HG03139 (cell line): Measurements from ENCODE around the gene MKNK2.
"Not testable (repeated sequence)": the region's sequence is repeated elsewhere in the genome, so short reads cannot be mapped to it uniquely, and the experiment has no call there.

Experiments used
- ATAC-seq: cut with Tn5 transposase; IDR thresholded peaks from one replicate; pipeline ENCODE4 v1.9.1; 2021; ENCODE audit not compliant: unreplicated experiment

Gene MKNK2

GRCh38 chr19:1997353-1998233, 53.5 kb downstream of the MKNK2 start:
- no peak for ATAC-seq

DNA sequence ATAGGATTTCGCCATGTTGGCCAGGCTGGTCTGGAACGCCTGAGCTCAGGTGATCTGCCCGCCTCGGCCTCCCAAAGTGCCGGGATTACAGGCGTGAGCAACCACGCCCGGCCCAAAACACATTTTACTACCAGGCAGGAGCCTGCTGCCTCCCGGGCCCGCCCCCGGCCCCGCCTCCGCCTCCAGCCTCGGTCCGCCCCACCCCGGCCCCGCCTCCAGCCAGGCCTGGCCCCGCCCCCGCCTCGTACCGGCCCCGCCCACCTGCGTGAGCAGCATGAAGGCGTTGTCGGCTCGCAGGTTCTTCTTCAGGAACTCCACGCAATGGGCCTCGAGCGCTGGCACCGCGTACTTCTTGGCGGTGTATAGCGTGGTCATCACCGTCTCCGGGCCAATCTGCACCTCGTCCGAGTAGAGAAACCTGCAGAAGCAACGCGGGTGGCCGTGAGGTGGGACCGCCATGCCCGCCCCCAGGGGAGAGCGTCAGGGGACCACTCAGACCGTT, 58.2 kb downstream of the MKNK2 start:
- no peak for ATAC-seq

GRCh38 chr19:1991018-1991913, 59.8 kb downstream of the MKNK2 start:
- no peak for ATAC-seq

GRCh38 chr19:1990230-1991017, 60.6 kb downstream of the MKNK2 start:
- no peak for ATAC-seq

DNA sequence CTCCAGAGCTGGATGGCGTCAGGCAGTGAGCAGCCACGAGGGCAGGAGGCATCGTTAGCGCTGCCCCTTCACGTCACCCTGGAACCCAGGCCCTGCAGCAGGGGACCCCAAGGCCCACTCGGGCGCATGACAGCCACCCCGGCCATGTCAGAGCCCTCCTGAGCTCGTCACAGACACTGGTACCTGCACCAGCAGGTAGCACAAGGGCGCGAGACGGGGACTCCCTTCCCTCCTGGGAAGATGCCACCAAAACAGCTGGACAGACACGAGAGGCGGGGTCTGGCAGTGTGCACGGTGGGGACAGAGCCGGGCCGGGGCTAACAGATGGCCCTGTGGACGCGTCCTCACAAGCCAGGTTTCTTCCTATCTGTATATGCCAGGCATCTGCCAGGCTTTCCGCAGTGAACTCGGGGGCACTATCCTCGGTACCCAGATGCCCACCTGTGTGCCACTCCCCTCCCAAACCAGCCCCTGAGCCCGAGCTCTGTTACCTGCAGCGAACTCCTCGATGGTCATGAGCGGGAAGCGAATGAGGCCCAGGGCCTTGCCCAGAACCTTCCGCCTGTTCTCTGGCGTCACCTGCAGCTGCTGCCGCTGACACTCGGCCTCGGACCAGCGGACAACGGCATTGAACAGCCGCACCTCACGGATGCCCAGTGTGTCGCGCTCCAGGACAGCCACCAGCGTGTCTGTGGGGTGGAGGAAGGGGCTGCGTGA, 61.4 kb downstream of the MKNK2 start:
- ATAC-seq, result no peak

GRCh38 chr19:1988464-1988863, 62.6 kb downstream of the MKNK2 start:
- ATAC-seq, result not testable (repeated sequence)
